Subcutaneous adipose tissue (tissue), 4 donors: ENCODE results near the gene WSB2. TPM values are rescaled to one million over a fixed set of nuclear protein-coding genes. Genes with fewer than 3 reads are reported as not detected.

Source experiments
- CTCF ChIP-seq: fragments of 450-650 bp; IDR thresholded peaks from one replicate; pipeline ENCODE4 v1.5.1; 2016; ENCODE audit warnings: low read depth, mild to moderate bottlenecking, control low read depth, antibody characterized with exemption, moderate library complexity
- total RNA-seq, 4 donors: library from RNA; depleted of rRNA; stranded (reverse); fragments of >200 nt; gene quantifications; one replicate each; pipeline ENCODE4 v1.1.0, GENCODE V29; 2016

WSB2 gene
- total RNA-seq, 4 donors from 2014 or later = 52.7 to 88.9 (median 58.8) TPM

DNA sequence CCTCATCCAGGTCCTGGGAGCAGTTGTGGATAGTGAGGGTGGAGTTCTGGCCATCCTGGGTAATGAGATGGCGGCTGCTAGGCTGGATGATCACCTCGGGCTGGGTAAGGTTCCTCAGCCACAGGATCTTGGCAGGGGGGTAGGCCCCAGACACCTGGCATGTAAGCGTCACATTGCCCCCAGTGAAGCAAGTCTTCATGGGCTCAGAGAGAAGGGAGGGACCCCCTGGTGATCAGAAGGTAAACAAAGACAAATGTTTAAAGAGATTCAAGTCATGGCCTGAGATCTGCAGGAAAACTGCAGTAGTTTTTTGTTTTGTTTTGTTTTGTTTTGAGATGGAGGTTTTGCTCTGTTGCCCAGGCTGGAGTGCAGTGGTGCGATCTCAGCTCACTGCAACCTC is 12.8 kb upstream of the WSB2 start:
- TF ChIP-seq CTCF = no peak

DNA sequence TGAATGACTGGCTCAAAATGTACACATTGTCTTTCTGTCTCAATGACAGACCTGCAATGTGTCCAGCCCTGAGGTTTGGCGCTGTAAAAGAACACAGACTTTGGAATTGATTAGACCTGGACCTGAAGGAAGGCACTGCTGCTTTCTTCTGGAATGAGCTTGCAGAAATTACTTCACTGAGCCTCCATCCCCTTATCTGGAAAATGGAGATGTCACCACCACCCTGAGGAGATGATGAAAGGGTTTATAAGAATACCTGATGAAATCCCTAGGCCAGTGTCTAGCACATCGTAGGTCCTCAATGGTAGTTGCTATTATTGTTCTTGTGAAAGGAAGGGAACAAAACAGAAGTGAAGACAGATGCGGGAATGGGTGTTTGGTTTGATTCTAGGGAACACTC is 9.7 kb upstream of the WSB2 start:
- TF ChIP-seq CTCF = no peak

- no peak for TF ChIP-seq CTCF
Observed at GRCh38 chr12:118068445-118068844, 7.5 kb upstream of the WSB2 start.

- TF ChIP-seq CTCF = no peak
Observed at GRCh38 chr12:118065380-118065779, 4.4 kb upstream of the WSB2 start.

GRCh38 chr12:118064608-118065007 is 3.6 kb upstream of the WSB2 start:
- TF ChIP-seq CTCF = no peak

DNA sequence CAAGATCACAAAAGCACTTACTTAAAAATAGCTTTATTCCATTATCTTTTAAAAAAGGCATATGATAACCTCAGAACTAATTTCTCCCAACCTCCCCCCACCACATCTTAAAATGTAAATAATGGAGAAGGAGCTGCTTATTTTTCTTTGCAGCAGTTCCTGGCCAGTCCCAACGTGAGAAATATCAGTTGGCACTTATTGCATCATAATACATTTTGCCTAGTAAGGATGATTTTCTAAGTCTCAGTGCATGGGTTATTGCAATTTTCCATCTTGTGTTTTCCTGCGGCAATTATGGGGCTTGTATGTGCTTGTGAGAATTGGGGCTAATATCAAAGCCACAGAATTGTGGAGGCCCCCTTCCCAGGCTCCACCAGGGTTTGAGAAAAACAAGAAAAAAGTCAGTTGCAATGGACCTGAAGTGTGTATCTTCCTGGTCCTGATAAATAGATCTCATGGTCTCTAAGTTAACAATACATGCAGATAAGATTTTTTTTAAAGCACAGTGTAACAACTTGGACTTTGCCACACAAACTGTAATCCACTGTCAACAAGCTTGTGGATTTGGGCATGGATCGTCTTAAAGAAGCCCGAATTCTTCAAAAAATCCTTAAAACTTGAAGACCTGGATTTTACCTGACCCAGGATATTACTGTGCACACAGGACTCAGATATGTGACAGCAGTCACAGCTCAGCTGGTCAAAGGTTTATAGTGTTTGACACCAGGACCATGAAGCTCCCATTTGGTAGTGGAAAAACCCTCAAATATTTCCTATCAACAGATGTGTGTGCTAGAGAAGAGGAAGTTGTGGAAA is 2.8 kb upstream of the WSB2 start:
- TF ChIP-seq CTCF = no peak

DNA sequence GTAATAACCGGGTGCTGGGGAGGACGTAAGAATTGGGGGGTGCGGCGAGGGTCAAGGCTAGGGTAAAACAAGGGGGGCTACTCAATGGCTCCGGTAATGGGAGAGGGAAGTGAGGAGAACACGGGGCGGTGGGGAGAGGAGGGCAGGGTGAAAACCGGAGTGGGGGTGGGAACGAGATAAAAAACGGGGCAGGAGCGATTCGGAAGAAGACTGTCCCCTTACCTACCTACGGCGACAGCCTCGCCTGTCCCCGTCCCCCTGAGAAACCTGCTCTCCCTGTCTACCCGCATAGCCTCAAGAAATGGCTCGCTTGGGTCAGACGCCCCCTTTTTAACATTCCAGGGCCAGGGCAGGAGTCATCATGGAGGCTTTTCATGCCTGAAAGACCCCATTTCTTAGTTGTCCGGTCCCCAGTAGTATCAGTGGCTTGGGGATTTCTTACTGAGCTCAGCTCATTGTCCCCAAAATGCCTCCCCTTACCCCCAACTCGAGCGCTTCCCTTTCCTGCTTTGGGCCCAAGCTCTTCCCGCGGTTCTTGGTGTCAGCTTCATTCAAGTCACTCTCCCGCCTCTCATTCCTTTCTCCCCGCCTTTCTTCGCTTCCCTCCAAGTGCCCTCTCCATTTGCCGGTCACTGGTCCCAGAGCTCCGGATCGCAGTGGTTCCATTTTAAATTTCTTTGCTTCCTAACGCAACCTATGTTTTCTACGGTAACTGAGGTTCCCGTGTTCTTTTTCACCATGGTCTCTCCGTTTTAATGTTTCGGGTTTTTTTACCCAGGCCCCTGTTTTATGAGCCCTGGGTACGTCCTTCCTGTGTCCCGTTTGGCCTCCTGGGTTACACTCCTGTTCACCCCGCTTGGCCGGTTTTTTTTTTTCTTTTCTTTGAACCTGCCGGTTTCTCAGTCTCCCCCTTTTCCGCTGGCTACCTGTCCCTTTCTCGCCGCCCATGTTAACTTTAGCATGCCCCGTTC is 1.2 kb upstream of the WSB2 start:
- no peak for TF ChIP-seq CTCF
